Measurements from ENCODE around the gene PLEKHG3.
"Not testable (repeated sequence)": the region's sequence is repeated elsewhere in the genome, so short reads cannot be mapped to it uniquely, and the experiment has no call there.

PLEKHG3 gene

GRCh38 chr14:64704143-64704742 is at the start of gene PLEKHG3:
PLEKHG3 (plus strand) TSS chr14:64704424; CDS start chr14:64727632, 23,208 bp downstream.
- DNase-seq (ENCODE audit: low read depth in 4 of 4, low spot score in 1 of 4), result no peak

GRCh38 chr14:64654901-64655300 is 49.3 kb upstream of the PLEKHG3 start:
- DNase-seq (ENCODE audit: low read depth in 4 of 4, low spot score in 1 of 4), result no peak

- no peak for DNase-seq (ENCODE audit: low read depth in 4 of 4, low spot score in 1 of 4)
These were observed 47.2 kb upstream of the PLEKHG3 start for GRCh38 chr14:64656986-64657385.

GRCh38 chr14:64658201-64658600 is 46.0 kb upstream of the PLEKHG3 start:
- DNase-seq (ENCODE audit: low read depth in 4 of 4, low spot score in 1 of 4), result no peak

GRCh38 chr14:64658700-64659264 is 45.4 kb upstream of the PLEKHG3 start:
- DNase-seq (ENCODE audit: low read depth in 4 of 4, low spot score in 1 of 4), result not testable (repeated sequence)

- no peak for DNase-seq (ENCODE audit: low read depth in 4 of 4, low spot score in 1 of 4)
These were observed 44.9 kb upstream of the PLEKHG3 start for GRCh38 chr14:64659366-64659765.

- DNase-seq (ENCODE audit: low read depth in 4 of 4, low spot score in 1 of 4), result no peak
These were observed 41.0 kb upstream of the PLEKHG3 start for GRCh38 chr14:64663174-64663573.

GRCh38 chr14:64671591-64671990 is 32.6 kb upstream of the PLEKHG3 start:
- DNase-seq (ENCODE audit: low read depth in 4 of 4, low spot score in 1 of 4), result no peak

GRCh38 chr14:64673316-64673715 is 30.9 kb upstream of the PLEKHG3 start:
- no peak for DNase-seq (ENCODE audit: low read depth in 4 of 4, low spot score in 1 of 4)

GRCh38 chr14:64673748-64674147 is 30.5 kb upstream of the PLEKHG3 start:
- no peak for DNase-seq (ENCODE audit: low read depth in 4 of 4, low spot score in 1 of 4)

GRCh38 chr14:64674829-64675228 is 29.4 kb upstream of the PLEKHG3 start:
- no peak for DNase-seq (ENCODE audit: low read depth in 4 of 4, low spot score in 1 of 4)

- DNase-seq (ENCODE audit: low read depth in 4 of 4, low spot score in 1 of 4), result no peak
These were observed 28.9 kb upstream of the PLEKHG3 start for GRCh38 chr14:64675312-64675711.

- DNase-seq (ENCODE audit: low read depth in 4 of 4, low spot score in 1 of 4), result no peak
These were observed 27.7 kb upstream of the PLEKHG3 start for GRCh38 chr14:64676410-64677008.

- no peak for DNase-seq (ENCODE audit: low read depth in 4 of 4, low spot score in 1 of 4)
These were observed 24.1 kb upstream of the PLEKHG3 start for GRCh38 chr14:64680013-64680713.

GRCh38 chr14:64680714-64681065 is 23.5 kb upstream of the PLEKHG3 start:
- no peak for DNase-seq (ENCODE audit: low read depth in 4 of 4, low spot score in 1 of 4)

GRCh38 chr14:64681796-64682710 is 22.2 kb upstream of the PLEKHG3 start:
- DNase-seq (ENCODE audit: low read depth in 4 of 4, low spot score in 1 of 4), result no peak

GRCh38 chr14:64682843-64683242 is 21.4 kb upstream of the PLEKHG3 start:
- no peak for DNase-seq (ENCODE audit: low read depth in 4 of 4, low spot score in 1 of 4)

- no peak for DNase-seq (ENCODE audit: low read depth in 4 of 4, low spot score in 1 of 4)
These were observed 21.0 kb upstream of the PLEKHG3 start for GRCh38 chr14:64683264-64683663.

- DNase-seq (ENCODE audit: low read depth in 4 of 4, low spot score in 1 of 4), result no peak
These were observed 20.1 kb upstream of the PLEKHG3 start for GRCh38 chr14:64684091-64684490.

GRCh38 chr14:64685371-64686281 is 18.6 kb upstream of the PLEKHG3 start:
- no peak for DNase-seq (ENCODE audit: low read depth in 4 of 4, low spot score in 1 of 4)
